Activated T-cell treated with anti-CD3 and anti-CD28 coated beads, Interleukin-2, amount 50 U/mL, for 24 hours (primary cell): ENCODE data around the gene ITPR1.

Source experiments
- DNase-seq: peaks from one replicate; pipeline ENCODE4 v3.0.0-alpha.2; 2020
- H3K27ac Mint-ChIP-seq: 2 replicates; pipeline ENCODE4 v1.8.0; 2020; ENCODE audit warnings: mild to moderate bottlenecking, mixed read lengths
- H3K27me3 Mint-ChIP-seq: 2 replicates; pipeline ENCODE4 v1.8.0; 2020; ENCODE audit warnings: mixed read lengths
- H3K36me3 Mint-ChIP-seq: 2 replicates; pipeline ENCODE4 v1.8.0; 2020; ENCODE audit warnings: low read depth, mixed read lengths
- H3K4me1 Mint-ChIP-seq: 2 replicates; pipeline ENCODE4 v1.8.0; 2020; ENCODE audit warnings: low read depth, mixed read lengths
- H3K4me3 Mint-ChIP-seq: 2 replicates; pipeline ENCODE4 v1.8.0; 2020; ENCODE audit warnings: mild to moderate bottlenecking, moderate library complexity, mixed read lengths
- H3K9me3 Mint-ChIP-seq: 2 replicates; pipeline ENCODE4 v1.8.0; 2020; ENCODE audit warnings: mixed read lengths

The ITPR1 gene

DNA sequence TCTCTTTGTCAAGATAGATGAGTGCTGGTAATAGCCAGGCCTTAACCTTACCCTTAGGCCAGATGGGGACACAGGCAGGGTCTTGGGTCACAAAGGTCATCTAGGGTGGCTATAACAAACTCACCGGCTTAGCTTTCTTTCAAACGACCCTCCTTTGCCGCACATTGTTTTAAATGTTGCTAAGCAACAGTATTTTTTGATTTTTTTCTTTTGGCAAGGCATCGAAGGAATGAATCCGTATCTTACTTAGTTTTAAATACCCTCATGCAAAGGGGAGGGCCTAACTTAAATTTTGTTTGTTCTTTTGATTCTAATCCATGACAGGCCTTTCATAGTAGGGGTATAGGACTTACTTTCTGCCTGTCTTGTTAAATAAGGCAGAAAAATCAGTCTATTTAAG is 35.2 kb downstream of the ITPR1 start:
- peaks cover 40% of the 10 kb centered on the region for H3K4me1 Mint-ChIP-seq
- H3K9me3 Mint-ChIP-seq: no peaks in the 10 kb centered on the region
- H3K4me3 Mint-ChIP-seq: no peak overlapping the region
- H3K27ac Mint-ChIP-seq: no peak overlapping the region
- no peak for DNase-seq
- H3K27me3 Mint-ChIP-seq: no peaks in the 10 kb centered on the region
- peaks cover 30% of the 10 kb centered on the region for H3K36me3 Mint-ChIP-seq

- DNase-seq: no peak
- peaks cover 40% of the 10 kb centered on the region for H3K4me1 Mint-ChIP-seq
- H3K27ac Mint-ChIP-seq: no peak overlapping the region
- H3K9me3 Mint-ChIP-seq: no peaks in the 10 kb centered on the region
- no peak overlapping the region for H3K4me3 Mint-ChIP-seq
- no peaks in the 10 kb centered on the region for H3K27me3 Mint-ChIP-seq
- peaks cover 23% of the 10 kb centered on the region for H3K36me3 Mint-ChIP-seq
Observed at GRCh38 chr3:4528819-4529600, 35.9 kb downstream of the ITPR1 start.

GRCh38 chr3:4529876-4530588 is 36.9 kb downstream of the ITPR1 start:
- Mint-ChIP-seq H3K4me3 (no peak overlapping the region), H3K36me3 (peaks cover 17% of the 10 kb centered on the region), H3K9me3 (no peaks in the 10 kb centered on the region), H3K27me3 (no peaks in the 10 kb centered on the region), H3K4me1 (peaks cover 42% of the 10 kb centered on the region), H3K27ac (no peak overlapping the region)
- DNase-seq: no peak

GRCh38 chr3:4531478-4532025 is 38.4 kb downstream of the ITPR1 start:
- DNase-seq: no peak
- Mint-ChIP-seq H3K4me3 (no peak overlapping the region), H3K27me3 (no peaks in the 10 kb centered on the region), H3K36me3 (peaks cover 14% of the 10 kb centered on the region), H3K4me1 (peaks cover 32% of the 10 kb centered on the region), H3K27ac (no peak overlapping the region), H3K9me3 (peaks cover 2% of the 10 kb centered on the region)

- Mint-ChIP-seq H3K9me3 (peaks cover 5% of the 10 kb centered on the region), H3K4me3 (no peak overlapping the region), H3K36me3 (peaks cover 21% of the 10 kb centered on the region), H3K27ac (no peak overlapping the region), H3K27me3 (no peaks in the 10 kb centered on the region), H3K4me1 (peaks cover 32% of the 10 kb centered on the region)
- no peak for DNase-seq
Observed at GRCh38 chr3:4532535-4533112, 39.5 kb downstream of the ITPR1 start.

GRCh38 chr3:4533489-4534443 is 40.6 kb downstream of the ITPR1 start:
- H3K4me3 Mint-ChIP-seq: no peak overlapping the region
- H3K27me3 Mint-ChIP-seq: no peaks in the 10 kb centered on the region
- no peak for DNase-seq
- H3K27ac Mint-ChIP-seq: no peak overlapping the region
- peaks cover 33% of the 10 kb centered on the region for H3K36me3 Mint-ChIP-seq
- H3K4me1 Mint-ChIP-seq: peaks cover 34% of the 10 kb centered on the region
- peaks cover 8% of the 10 kb centered on the region for H3K9me3 Mint-ChIP-seq

- no peaks in the 10 kb centered on the region for H3K27me3 Mint-ChIP-seq
- H3K27ac Mint-ChIP-seq: no peak overlapping the region
- DNase-seq: no peak
- peaks cover 8% of the 10 kb centered on the region for H3K9me3 Mint-ChIP-seq
- H3K36me3 Mint-ChIP-seq: peaks cover 27% of the 10 kb centered on the region
- H3K4me3 Mint-ChIP-seq: no peak overlapping the region
- H3K4me1 Mint-ChIP-seq: peaks cover 32% of the 10 kb centered on the region
Observed at GRCh38 chr3:4534906-4535305, 41.8 kb downstream of the ITPR1 start.

DNA sequence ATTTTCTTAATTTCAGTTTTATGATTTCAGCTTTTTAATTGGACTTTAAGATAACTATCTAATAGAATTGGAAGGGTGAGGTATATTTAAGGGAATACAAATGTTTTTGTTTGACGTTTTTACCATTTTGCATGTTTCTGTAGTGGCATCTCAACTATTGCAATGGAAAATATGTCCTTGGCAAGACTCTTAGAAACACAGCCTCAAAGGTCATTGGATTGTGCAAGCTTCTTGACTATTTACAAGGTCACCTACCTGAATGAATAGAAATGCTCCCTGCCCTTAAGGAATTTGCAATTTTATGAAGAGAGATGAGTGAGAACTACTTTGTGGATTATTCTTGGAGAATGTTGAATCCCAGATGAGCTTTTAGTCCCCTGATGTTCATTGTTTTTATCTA is 43.1 kb downstream of the ITPR1 start:
- Mint-ChIP-seq H3K27ac (no peak overlapping the region), H3K4me3 (no peak overlapping the region), H3K27me3 (no peaks in the 10 kb centered on the region), H3K36me3 (peaks cover 25% of the 10 kb centered on the region), H3K4me1 (peaks cover 23% of the 10 kb centered on the region), H3K9me3 (peaks cover 8% of the 10 kb centered on the region)
- no peak for DNase-seq

DNA sequence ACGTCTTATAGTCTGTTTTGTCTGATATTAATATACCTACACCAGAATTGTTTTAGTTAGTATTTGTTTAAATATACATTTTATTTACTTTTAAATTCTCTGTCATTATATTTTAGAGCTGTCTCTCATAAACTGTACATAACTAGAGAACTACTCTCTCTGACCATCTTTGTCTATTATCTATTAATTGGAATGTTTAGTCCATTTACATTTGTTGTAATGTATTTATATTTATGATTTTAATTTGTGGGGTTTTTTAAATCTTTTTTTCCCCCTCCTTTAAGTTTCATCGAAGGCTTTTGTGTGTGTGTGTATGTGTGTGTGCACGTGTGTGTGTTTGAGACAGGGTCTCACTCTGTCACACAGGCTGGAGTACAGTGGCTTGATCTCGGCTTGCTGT is 47.1 kb downstream of the ITPR1 start:
- DNase-seq: no peak
- Mint-ChIP-seq H3K36me3 (peaks cover 25% of the 10 kb centered on the region), H3K4me3 (no peak overlapping the region), H3K9me3 (peaks cover 8% of the 10 kb centered on the region), H3K27ac (no peak overlapping the region), H3K27me3 (no peaks in the 10 kb centered on the region), H3K4me1 (peaks cover 6% of the 10 kb centered on the region)

DNA sequence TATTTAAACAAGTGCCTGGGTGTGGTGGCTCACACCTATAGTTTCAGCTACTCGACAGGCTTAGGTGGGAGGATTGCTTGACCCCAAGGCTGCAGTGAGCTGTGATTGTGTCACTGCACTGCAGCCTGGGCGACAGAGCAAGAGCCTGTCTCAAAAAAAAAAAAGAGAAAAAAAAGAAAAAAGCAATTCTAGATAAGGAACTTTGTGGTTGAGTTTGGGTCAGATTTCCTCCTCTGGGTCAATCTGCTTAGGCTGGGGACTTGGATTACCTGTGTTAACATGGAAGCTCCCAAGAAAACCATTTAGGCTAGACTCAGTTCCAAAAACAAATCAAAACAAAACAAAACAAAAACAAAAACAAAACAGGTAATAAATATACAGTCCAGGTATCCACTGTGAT is 50.0 kb downstream of the ITPR1 start:
- Mint-ChIP-seq H3K27me3 (no peaks in the 10 kb centered on the region), H3K4me3 (no peak overlapping the region), H3K36me3 (peaks cover 7% of the 10 kb centered on the region), H3K9me3 (peaks cover 3% of the 10 kb centered on the region), H3K4me1 (peaks cover 12% of the 10 kb centered on the region), H3K27ac (no peak overlapping the region)
- DNase-seq: no peak

GRCh38 chr3:4546346-4547178 is 53.4 kb downstream of the ITPR1 start:
- peaks cover 17% of the 10 kb centered on the region for H3K4me1 Mint-ChIP-seq
- no peak overlapping the region for H3K27ac Mint-ChIP-seq
- H3K9me3 Mint-ChIP-seq: no peaks in the 10 kb centered on the region
- H3K36me3 Mint-ChIP-seq: no peaks in the 10 kb centered on the region
- H3K27me3 Mint-ChIP-seq: no peaks in the 10 kb centered on the region
- no peak overlapping the region for H3K4me3 Mint-ChIP-seq
- DNase-seq: no peak

DNA sequence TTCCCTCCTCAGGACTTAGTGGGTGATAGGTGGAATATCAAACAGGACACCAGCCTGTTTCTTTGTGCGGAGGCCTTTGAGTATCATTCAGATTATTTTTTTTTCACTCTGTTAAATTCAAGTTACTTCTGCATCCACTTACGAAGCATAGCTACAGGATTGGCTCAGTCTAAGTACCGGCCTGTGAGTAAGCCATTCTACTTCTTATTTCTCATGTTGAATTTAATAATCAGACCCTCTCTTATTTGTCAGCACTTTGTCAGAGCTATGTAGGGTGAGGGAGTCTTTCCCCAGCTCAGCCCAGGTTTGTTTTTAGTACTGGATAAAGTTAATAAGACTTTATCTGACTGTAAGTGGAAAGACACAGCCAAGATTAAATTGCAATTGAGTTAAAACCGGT is 54.7 kb downstream of the ITPR1 start:
- Mint-ChIP-seq H3K4me1 (peaks cover 15% of the 10 kb centered on the region), H3K27me3 (no peaks in the 10 kb centered on the region), H3K4me3 (no peak overlapping the region), H3K36me3 (peaks cover 5% of the 10 kb centered on the region), H3K27ac (no peak overlapping the region), H3K9me3 (no peaks in the 10 kb centered on the region)
- no peak for DNase-seq

- Mint-ChIP-seq H3K4me3 (no peak overlapping the region), H3K27me3 (no peaks in the 10 kb centered on the region), H3K36me3 (peaks cover 5% of the 10 kb centered on the region), H3K9me3 (no peaks in the 10 kb centered on the region), H3K27ac (no peak overlapping the region), H3K4me1 (peaks cover 15% of the 10 kb centered on the region)
- DNase-seq: no peak
Observed at GRCh38 chr3:4548356-4548755, 55.2 kb downstream of the ITPR1 start.
